IMR-90 (cell line): Measurements from ENCODE around the gene CSNK2A3. TPM values are rescaled to one million over a fixed set of nuclear protein-coding genes. Genes with fewer than 3 reads are reported as not detected.
A peak's percentile ranks its signal among the peaks of the same experiment; 100 is the strongest.

ENCODE experiments used
- ATAC-seq: fragments of 200-7000 bp; cut with Tn5 transposase; 2 replicates; pipeline ENCODE4 v1.9.1; 2020; ENCODE audit warnings: low read depth, mild to moderate bottlenecking, moderate library complexity
- BruUV-seq: library from RNA; stranded (reverse); fragments of 400-500 nt; replicated peaks from 2 replicates; lab custom pipeline; 2021; lab: Mats Ljungman, UMichigan
- CTCF ChIA-PET: fragments of 300-600 bp; formaldehyde crosslinking; extraction: SDS; loops from one replicate; lab custom pipeline; 2021; ENCODE audit warnings: antibody characterized with exemption; lab: Yijun Ruan, JAX
- POLR2A ChIA-PET: fragments of 300-600 bp; sonication (Branson Sonifier 250); formaldehyde crosslinking; loops from one replicate; lab custom pipeline; 2022; ENCODE audit warnings: antibody characterized with exemption; ENCODE audit not compliant: unreplicated experiment; lab: Charles Lee
- DNase-seq: peaks from one replicate; pipeline ENCODE4 v3.0.0; 2013
- H2AFZ ChIP-seq: replicated peaks from 2 replicates; pipeline ENCODE3; 2013; ENCODE audit warnings: low read length, mild to moderate bottlenecking; ENCODE audit not compliant: poor library complexity
- H2AK5ac ChIP-seq: 2 replicates; pipeline ENCODE4 v1.6.1; 2013; ENCODE audit warnings: low read depth, low read length, inconsistent platforms
- H2AK9ac ChIP-seq: replicated peaks from 2 replicates; pipeline ENCODE3; 2013; ENCODE audit warnings: mild to moderate bottlenecking, low read depth, low read length, moderate library complexity; ENCODE audit not compliant: poor library complexity
- H2BK120ac ChIP-seq: 2 replicates; pipeline ENCODE4 v1.6.1; 2013; ENCODE audit warnings: low read depth, low read length, inconsistent platforms
- H2BK15ac ChIP-seq: 3 replicates; pipeline ENCODE4 v1.6.1; 2013; ENCODE audit warnings: low read depth, low read length, inconsistent platforms
- H2BK20ac ChIP-seq: 2 replicates; pipeline ENCODE4 v1.6.1; 2013; ENCODE audit warnings: low read depth, mild to moderate bottlenecking, inconsistent platforms, low read length, moderate library complexity
- H2BK5ac ChIP-seq: 2 replicates; pipeline ENCODE4 v1.6.1; 2013; ENCODE audit warnings: mild to moderate bottlenecking, low read depth, low read length, inconsistent platforms; ENCODE audit not compliant: poor library complexity, severe bottlenecking
- H3K14ac ChIP-seq: replicated peaks from 2 replicates; pipeline ENCODE4 v1.6.1; 2013; ENCODE audit warnings: low read depth, low read length, inconsistent platforms
- H3K18ac ChIP-seq: 2 replicates; pipeline ENCODE4 v1.6.1; 2013; ENCODE audit warnings: low read depth, low read length, control low read depth
- H3K23ac ChIP-seq: 2 replicates; pipeline ENCODE4 v1.6.1; 2013; ENCODE audit warnings: low read depth, low read length, inconsistent platforms
- H3K27ac ChIP-seq: 2 replicates; pipeline ENCODE4 v1.5.1; 2013; ENCODE audit warnings: mild to moderate bottlenecking, control low read depth, low read length; ENCODE audit not compliant: insufficient read depth
- H3K27me3 ChIP-seq: 2 replicates; pipeline ENCODE4 v1.6.1; 2013; ENCODE audit warnings: low read length; ENCODE audit not compliant: control insufficient read depth, insufficient read depth
- H3K36me3 ChIP-seq: 2 replicates; pipeline ENCODE4 v1.6.1; 2013; ENCODE audit warnings: low read length, mixed read lengths; ENCODE audit not compliant: control insufficient read depth, insufficient read depth
- H3K4ac ChIP-seq: 2 replicates; pipeline ENCODE4 v1.6.1; 2013; ENCODE audit warnings: low read depth, low read length, inconsistent platforms
- H3K4me1 ChIP-seq: 2 replicates; pipeline ENCODE4 v1.6.1; 2013; ENCODE audit warnings: low read length, mixed read lengths; ENCODE audit not compliant: control insufficient read depth, insufficient read depth
- H3K4me2 ChIP-seq: 2 replicates; pipeline ENCODE4 v1.6.1; 2013; ENCODE audit warnings: low read depth, mild to moderate bottlenecking, control low read depth, low read length, moderate library complexity
- H3K4me3 ChIP-seq: 2 replicates; pipeline ENCODE4 v1.5.1; 2013; ENCODE audit warnings: low read depth, mild to moderate bottlenecking, control low read depth, low read length, moderate library complexity; ENCODE audit not compliant: insufficient read depth
- H3K56ac ChIP-seq: 2 replicates; pipeline ENCODE4 v1.6.1; 2013; ENCODE audit warnings: low read length, inconsistent platforms; ENCODE audit not compliant: insufficient read depth; ENCODE audit errors: extremely low read depth
- H3K79me1 ChIP-seq, 2 experiments: 2 replicates each; pipeline ENCODE4 v1.6.1; 2013; ENCODE audit warnings: low read length in 2 of 2, inconsistent platforms in 1 of 2, low read depth in 1 of 2
- H3K9ac ChIP-seq: 2 replicates; pipeline ENCODE4 v1.6.1; 2013; ENCODE audit warnings: low read depth, low read length, control low read depth
- H3K9me1 ChIP-seq: 2 replicates; pipeline ENCODE4 v1.6.1; 2013; ENCODE audit warnings: low read length, inconsistent platforms; ENCODE audit not compliant: insufficient read depth
- H3K9me3 ChIP-seq: 2 replicates; pipeline ENCODE4 v1.6.1; 2013; ENCODE audit warnings: low read length; ENCODE audit not compliant: control insufficient read depth, insufficient read depth
- H4K20me1 ChIP-seq: 2 replicates; pipeline ENCODE4 v1.6.1; 2013; ENCODE audit warnings: low read length, inconsistent platforms; ENCODE audit not compliant: insufficient read depth
- H4K5ac ChIP-seq: 2 replicates; pipeline ENCODE4 v1.6.1; 2013; ENCODE audit warnings: mild to moderate bottlenecking, low read depth, low read length, control low read depth
- H4K8ac ChIP-seq, 2 experiments: 2 replicates each; pipeline ENCODE4 v1.6.1; 2013; ENCODE audit warnings: low read depth in 2 of 2, low read length in 2 of 2, control low read depth in 1 of 2, inconsistent platforms in 1 of 2
- H4K91ac ChIP-seq: 2 replicates; pipeline ENCODE4 v1.6.1; 2013; ENCODE audit warnings: low read depth, low read length, inconsistent platforms; ENCODE audit not compliant: insufficient read depth
- CEBPB ChIP-seq: IDR thresholded peaks from 2 replicates; pipeline ENCODE4 v1.6.1; 2012; ENCODE audit warnings: low read depth, low read length, improper control_type of control experiment
- CTCF ChIP-seq: conservative IDR thresholded peaks from 2 replicates; pipeline ENCODE4 v1.5.1; 2012; ENCODE audit warnings: mild to moderate bottlenecking, low read depth, low read length, improper control_type of control experiment
- SMC3 ChIP-seq: fragments of 150-350 bp; IDR thresholded peaks from 2 replicates; pipeline ENCODE4 v1.6.1; 2016; ENCODE audit warnings: low read depth, mild to moderate bottlenecking, antibody characterized with exemption, low read length, moderate library complexity
- WGBS, 2 experiments: methylation state at CpG; one replicate each; pipeline versions ENCODE4 v1.1.5 to v1.1.7; 2013; ENCODE audit warnings: missing lambda C conversion rate in 2 of 2; ENCODE audit not compliant: insufficient read length in 1 of 2; ENCODE audit errors: extremely low coverage in 2 of 2; 5-methylcytosine and 5-hydroxymethylcytosine counted together
- dilution Hi-C: fragments of 300-500 bp; cut with HindIII; formaldehyde crosslinking; loops from one replicate; pipeline ENCODE4 v1.14.3; 2018; ENCODE audit warnings: low sequenced_read_pairs; ENCODE audit not compliant: unreplicated experiment
- in situ Hi-C: fragments of 300-500 bp; cut with MboI; formaldehyde crosslinking; loops from 3 replicates; pipeline ENCODE4 v1.14.3; 2019; ENCODE audit warnings: low sequenced_read_pairs, inconsistent platforms, mixed read lengths
- intact Hi-C: fragments of 100-400 bp; cut with micrococcal nuclease; formaldehyde crosslinking; loops from 2 replicates; pipeline ENCODE4 v1.10.0; 2022
- polyA plus RNA-seq, 3 experiments: library from polyadenylated mRNA; depleted of rRNA; stranded (reverse); fragments of >200 nt; gene quantifications; 2 replicates each; pipeline ENCODE4 v1.2.3, GENCODE V29; 2012; ENCODE audit warnings: low replicate concordance in 1 of 3
- total RNA-seq: library from RNA; depleted of rRNA; stranded (reverse); fragments of >200 nt; gene quantifications from 2 replicates; pipeline ENCODE4 v1.2.3, GENCODE V29; 2012

Gene CSNK2A3
- total and polyA plus RNA-seq, 2 of the 4 experiments (the other 2 are of a cell fraction) = 1.2 to 3.2 TPM

GRCh38 chr11:11351042-11351586 is 1.9 kb downstream of the CSNK2A3 start:
- no peak overlapping the region for H3K18ac ChIP-seq
- H3K4me2 ChIP-seq = no peak overlapping the region
- intact Hi-C loops (no loop called here), dilution Hi-C loops (no loop called here), in situ Hi-C loops (no loop called here)
- H3K56ac ChIP-seq = no peak overlapping the region
- H3K27me3 ChIP-seq = peaks cover 30% of the 10 kb centered on the region
- H2BK120ac ChIP-seq = no peak overlapping the region
- H3K9me3 ChIP-seq = no peaks in the 10 kb centered on the region; the same call in 1 of the 2 replicates
- no peaks in the 10 kb centered on the region for H3K36me3 ChIP-seq
- no peak overlapping the region for H2BK15ac ChIP-seq
- no peak overlapping the region for H3K27ac ChIP-seq
- peaks cover 14% of the 10 kb centered on the region for H3K4me1 ChIP-seq
- H4K91ac ChIP-seq = no peak overlapping the region
- no peak overlapping the region for H2AFZ ChIP-seq
- no peak overlapping the region for H2BK20ac ChIP-seq
- 0 out of 2 replicates have a peak, but pooled peaks cover 7% of the 10 kb centered on the region for H3K9me1 ChIP-seq
- no peak overlapping the region for H3K14ac ChIP-seq
- no peak for TF ChIP-seq SMC3
- TF ChIP-seq CEBPB = peak; percentile 43
- no peak for TF ChIP-seq CTCF
- H2AK9ac ChIP-seq = no peak overlapping the region
- H2BK5ac ChIP-seq = no peak overlapping the region
- no peak overlapping the region; the same call in 1 of the 2 replicates for H2AK5ac ChIP-seq
- 0 out of 2 replicates have a peak, but pooled peaks cover 4% of the 10 kb centered on the region for H4K20me1 ChIP-seq
- H3K23ac ChIP-seq = no peak overlapping the region
- no peak overlapping the region for H3K4me3 ChIP-seq
- no peak for ATAC-seq
- WGBS, 2 experiments = 96% methylated on average over 4 of the region's 4 CpGs; no CpG with 5 or more reads in 1 of the 2 experiments
- no peak overlapping the region for H3K4ac ChIP-seq
- no peak overlapping the region for H4K5ac ChIP-seq
- ChIA-PET POLR2A (no interaction called here), CTCF (interaction anchor here (0.8 to 1.4 kb wide), 2 partner anchors 25 to 323 kb away, joined by 4 to 5 read pairs; no protein-coding TSS in a partner anchor)
- H4K8ac ChIP-seq = no peak overlapping the region
- no TSS peak for BruUV-seq
- no peaks in the 10 kb centered on the region for H3K79me1 ChIP-seq
- H3K9ac ChIP-seq = no peak overlapping the region
- no peak for DNase-seq
